ENCODE data around the gene TRPT1.

TRPT1 gene

DNA sequence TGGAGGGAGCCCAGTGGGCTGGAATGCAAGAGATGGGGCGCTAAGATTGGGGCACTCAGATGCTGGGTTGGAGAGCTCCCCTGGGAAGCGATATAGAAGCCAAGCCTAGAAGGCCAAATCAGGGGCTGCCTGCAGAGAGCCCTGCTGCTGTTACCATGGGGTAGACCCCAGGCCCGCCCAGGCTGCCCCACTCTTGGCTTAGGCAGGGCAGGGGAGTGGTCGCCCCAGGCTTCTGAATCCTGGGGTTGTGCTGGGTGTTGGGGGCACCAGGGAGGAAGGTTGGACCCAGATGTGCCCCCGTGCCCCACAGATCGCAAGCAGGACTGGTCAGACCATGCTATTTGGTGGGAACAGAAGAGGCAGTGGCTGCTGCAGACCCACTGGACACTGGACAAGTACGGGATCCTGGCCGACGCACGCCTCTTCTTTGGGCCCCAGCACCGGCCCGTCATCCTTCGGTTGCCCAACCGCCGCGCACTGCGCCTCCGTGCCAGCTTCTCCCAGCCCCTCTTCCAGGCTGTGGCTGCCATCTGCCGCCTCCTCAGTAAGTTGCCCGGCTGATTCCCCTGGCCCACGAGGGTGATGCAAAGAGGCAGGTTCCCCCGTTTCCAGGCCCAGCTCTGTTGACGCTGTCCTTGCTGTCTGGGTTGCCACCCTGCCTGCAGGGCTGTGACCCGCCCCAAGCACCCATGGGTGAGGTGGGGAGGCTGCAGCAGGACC, 15.5 kb downstream of the TRPT1 start:
- no peak overlapping the region for H3K4me3 ChIP-seq (ENCODE audit: low read depth, low read length)

DNA sequence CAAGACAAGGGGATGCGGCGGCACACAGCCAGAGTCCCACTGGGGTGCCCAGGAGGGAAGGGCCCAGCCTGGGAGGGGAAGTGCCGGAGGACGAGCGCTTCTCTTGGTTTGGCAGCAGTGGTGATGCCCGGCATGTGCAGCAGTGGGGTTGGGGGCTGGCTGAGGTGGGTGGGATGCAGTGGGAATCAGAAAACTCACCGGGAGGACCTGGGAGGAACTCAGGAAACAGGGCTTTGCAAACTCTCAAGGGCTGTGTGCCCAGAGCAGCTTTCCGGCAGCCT, 16.5 kb downstream of the TRPT1 start:
- no peak overlapping the region for H3K4me3 ChIP-seq (ENCODE audit: low read depth, low read length)

GRCh38 chr11:64208796-64209562, 17.0 kb downstream of the TRPT1 start:
- no peak overlapping the region for H3K4me3 ChIP-seq (ENCODE audit: low read depth, low read length)

GRCh38 chr11:64208086-64208795, 17.7 kb downstream of the TRPT1 start:
- no peak overlapping the region for H3K4me3 ChIP-seq (ENCODE audit: low read depth, low read length)

GRCh38 chr11:64207256-64208085, 18.5 kb downstream of the TRPT1 start:
- H3K4me3 ChIP-seq (ENCODE audit: low read depth, low read length), result no peak overlapping the region

GRCh38 chr11:64206457-64207255, 19.3 kb downstream of the TRPT1 start, which contains the start of gene FERMT3:
FERMT3 (plus strand) TSS chr11:64206721; CDS start chr11:64207365, 644 bp downstream.
- H3K4me3 ChIP-seq (ENCODE audit: low read depth, low read length), result no peak within 1 kb of the TSS

DNA sequence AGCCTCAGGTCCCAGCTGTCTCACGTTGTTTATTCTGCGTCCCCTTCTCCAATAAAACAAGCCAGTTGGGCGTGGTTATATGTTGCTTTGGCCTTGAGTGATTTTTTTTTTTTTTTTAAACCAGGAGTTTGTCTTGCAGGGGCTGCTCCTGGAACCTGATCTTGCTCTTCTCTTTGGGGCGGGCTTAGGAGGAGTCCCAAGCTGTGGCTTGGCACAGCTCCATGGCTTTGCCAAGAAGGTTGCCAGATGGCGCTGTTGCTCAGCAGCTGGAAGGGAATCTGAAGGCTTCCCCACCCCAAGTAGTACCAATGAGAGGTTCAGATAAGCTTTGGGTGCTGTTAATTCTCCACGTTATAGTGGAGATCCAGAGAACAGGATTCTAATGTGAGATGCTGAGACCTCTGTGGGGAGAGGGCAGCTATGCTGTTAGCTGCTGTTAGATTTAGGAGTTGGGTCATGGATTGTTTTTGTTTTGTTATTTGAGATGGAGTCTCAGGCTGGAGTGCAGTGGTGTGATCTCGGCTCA, 21.5 kb downstream of the TRPT1 start:
- no peak overlapping the region for H3K4me3 ChIP-seq (ENCODE audit: low read depth, low read length)

DNA sequence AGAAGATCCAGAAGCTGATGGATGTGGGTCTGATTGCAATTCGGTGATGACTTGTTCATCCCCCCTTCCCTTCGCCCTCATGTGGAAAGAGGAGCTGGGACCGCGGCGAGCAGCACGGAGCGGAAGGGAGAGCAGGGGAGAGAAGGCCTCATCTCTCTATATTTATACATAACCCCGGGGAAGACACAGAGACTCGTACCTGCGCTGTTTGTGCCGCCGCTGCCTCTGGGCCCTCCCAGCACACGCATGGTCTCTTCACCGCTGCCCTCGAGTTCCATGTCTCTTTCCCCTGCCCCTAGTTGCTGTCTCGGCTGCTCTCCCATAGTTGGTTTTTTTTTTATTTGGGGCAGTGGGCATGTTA, 21.9 kb downstream of the TRPT1 start:
- no peak overlapping the region for H3K4me3 ChIP-seq (ENCODE audit: low read depth, low read length)

- no peak overlapping the region for H3K4me3 ChIP-seq (ENCODE audit: low read depth, low read length)
Measured at GRCh38 chr11:64203421-64204079, 22.4 kb downstream of the TRPT1 start.

DNA sequence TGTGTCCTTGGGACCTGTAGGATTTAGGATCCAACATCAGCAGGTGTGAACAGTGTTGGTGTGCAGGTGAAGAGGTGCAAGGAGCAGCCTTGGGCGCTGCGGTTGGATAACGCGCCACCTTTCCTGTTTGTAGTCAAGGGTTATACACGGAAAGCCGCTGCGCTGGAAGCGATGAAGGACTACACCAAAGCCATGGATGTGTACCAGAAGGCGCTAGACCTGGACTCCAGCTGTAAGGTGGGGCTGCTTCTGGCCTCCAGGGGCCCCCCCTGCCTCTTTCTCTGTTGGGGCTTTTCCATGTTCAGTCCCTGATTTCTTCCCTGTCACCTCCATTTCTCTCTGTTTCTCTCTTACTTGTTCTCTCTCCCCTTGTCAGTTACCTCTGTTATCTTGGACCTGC, 23.0 kb downstream of the TRPT1 start:
- no peak overlapping the region for H3K4me3 ChIP-seq (ENCODE audit: low read depth, low read length)

DNA sequence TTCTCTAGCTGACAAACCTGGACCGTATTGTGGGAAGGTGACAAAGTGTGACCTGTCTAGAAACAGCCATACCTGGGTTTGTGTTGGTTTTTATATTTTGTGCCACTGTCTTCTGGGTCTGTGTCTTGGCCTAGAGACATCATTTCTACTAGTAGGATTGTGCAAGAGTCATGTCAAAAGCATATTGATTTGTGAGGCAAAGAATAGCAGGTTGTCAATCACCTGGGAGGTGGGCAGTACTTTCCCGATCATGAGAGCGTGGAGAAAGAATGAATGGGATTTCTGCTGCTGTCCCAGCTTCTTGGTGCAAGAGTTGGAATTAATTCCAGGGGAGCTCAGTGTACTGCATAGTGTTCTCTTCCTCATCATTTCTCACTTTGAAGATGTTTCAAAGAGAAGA, 24.4 kb downstream of the TRPT1 start:
- H3K4me3 ChIP-seq (ENCODE audit: low read depth, low read length), result no peak overlapping the region

DNA sequence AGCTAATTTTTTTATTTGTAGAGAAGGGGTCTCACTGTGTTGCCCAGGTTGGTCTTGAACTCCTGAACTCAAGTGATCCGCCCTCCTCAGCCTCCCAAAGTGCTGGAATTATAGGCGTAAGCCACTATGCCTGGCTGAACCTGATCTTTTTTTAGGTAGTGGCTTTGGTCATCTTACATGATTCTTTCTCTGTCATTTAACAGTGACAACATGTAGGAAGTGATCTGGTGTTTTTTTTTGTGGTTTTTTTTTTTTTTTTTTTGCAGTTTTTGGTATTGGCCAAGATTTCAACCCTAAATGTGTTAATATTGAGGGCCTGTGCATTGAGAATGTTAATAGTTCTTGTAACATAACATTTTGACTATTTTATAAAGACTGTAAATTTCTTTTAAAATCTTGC, 27.5 kb downstream of the TRPT1 start:
- H3K4me3 ChIP-seq (ENCODE audit: low read depth, low read length), result no peak overlapping the region

- no peak overlapping the region for H3K4me3 ChIP-seq (ENCODE audit: low read depth, low read length)
Measured at GRCh38 chr11:64196626-64197025, 29.4 kb downstream of the TRPT1 start.

- H3K4me3 ChIP-seq (ENCODE audit: low read depth, low read length), result no peak overlapping the region
Measured at GRCh38 chr11:64192434-64192833, 33.6 kb downstream of the TRPT1 start.

DNA sequence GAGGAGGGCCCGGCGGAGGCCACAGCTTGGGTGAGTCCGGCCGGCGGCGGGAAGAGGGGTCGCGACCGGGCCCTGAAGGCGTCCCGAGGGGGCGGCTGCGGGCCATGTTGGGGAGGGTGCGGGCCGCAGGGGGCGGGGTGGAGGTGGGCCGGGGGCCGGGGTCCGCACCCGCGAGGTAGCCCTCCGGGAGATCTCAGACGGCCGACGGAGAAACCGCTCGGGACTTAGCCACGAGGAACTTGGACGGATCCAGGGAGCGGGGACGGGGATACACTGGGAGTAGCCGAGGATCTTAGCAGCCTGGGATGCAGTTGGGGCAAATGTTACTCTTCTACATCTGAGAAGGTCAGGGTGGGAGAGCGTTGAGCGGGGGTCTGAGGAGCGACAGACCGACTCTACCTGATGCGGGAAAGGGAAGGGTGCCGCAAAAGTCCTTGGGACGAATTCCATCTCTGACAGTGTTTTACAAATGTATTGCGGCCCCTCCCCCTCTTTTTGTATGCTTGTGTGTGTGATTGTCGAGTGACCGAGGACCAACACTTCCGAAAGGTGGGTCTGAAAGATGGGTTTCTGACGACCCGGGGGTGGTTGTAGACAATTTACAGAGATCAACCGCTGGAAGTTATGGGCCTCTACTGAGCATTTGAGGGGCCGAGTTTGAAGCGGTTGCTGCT, 39.4 kb downstream of the TRPT1 start:
- no peak overlapping the region for H3K4me3 ChIP-seq (ENCODE audit: low read depth, low read length)

GRCh38 chr11:64185693-64186491, 40.1 kb downstream of the TRPT1 start, which contains the start of gene STIP1:
STIP1 (plus strand) TSS chr11:64186171; CDS start chr11:64186262, 91 bp downstream.
- peak within 1 kb of the TSS; percentile 94 for H3K4me3 ChIP-seq (ENCODE audit: low read depth, low read length)

DNA sequence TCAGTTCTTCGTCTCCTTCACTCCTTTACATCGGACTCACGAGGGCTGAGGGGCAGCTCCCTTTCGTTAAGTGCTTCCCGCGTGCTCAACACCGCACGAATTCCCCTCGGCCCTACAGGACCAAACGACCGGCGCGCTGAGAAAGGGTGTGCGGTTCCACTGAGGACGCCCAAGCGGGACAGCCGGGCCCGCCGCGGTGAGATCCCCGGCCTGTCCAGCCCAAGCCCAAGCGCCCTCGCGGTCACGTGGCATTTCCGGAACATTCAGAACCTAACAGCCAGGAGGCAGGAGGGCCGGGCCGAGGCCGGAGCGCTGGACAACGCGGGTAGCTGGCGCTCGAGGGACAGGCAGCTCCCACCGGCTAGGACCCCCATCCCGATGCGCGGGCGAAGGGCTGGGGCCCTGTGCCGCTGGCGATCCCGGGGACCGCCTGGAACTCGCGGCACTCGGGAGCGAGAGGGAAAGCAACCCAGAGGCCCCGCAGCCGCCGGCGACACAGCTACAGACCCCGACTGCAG, 40.8 kb downstream of the TRPT1 start:
- H3K4me3 ChIP-seq (ENCODE audit: low read depth, low read length), result peak overlapping the region; percentile 94

DNA sequence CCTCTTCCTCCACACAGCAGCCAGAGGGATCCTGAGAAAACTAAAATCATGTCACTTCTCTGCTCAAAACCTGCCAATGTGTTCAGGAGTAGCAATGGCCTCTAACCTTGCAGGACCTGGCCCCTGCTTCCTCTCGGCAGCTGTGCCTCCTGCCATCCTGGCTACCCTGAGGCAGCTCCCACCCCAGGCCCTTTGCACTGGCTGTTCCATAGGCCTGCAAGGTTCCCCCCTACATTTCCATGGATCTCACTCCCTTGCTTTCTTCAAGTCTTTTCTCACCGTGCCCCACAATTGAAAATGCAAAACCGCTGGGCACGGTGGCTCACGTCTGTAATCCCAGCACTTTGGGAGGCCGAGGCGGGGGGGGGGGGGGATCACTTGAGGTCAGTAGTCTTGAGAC, 42.1 kb downstream of the TRPT1 start:
- H3K4me3 ChIP-seq (ENCODE audit: low read depth, low read length), result no peak overlapping the region
